Naive thymus-derived CD4-positive, alpha-beta T cell (primary cell): ENCODE results near the gene BTG4. TPM values are rescaled to one million over a fixed set of nuclear protein-coding genes. Genes with fewer than 3 reads are reported as not detected.
A peak's percentile ranks its signal among the peaks of the same experiment; 100 is the strongest.

ENCODE experiments used
- ATAC-seq: fragments of 150-1000 bp; cut with Tn5 transposase; 2 replicates; pipeline ENCODE4 v1.10.0; 2021; ENCODE audit warnings: mild to moderate bottlenecking, moderate library complexity
- CTCF ChIA-PET: fragments of 350-600 bp; sonication (Branson Sonifier 250); formaldehyde crosslinking; loops from one replicate; lab custom pipeline; 2021; ENCODE audit warnings: antibody characterized with exemption; lab: Charles Lee
- POLR2A ChIA-PET: fragments of 350-600 bp; sonication (Branson Sonifier 250); formaldehyde crosslinking; loops from one replicate; lab custom pipeline; 2021; ENCODE audit warnings: antibody characterized with exemption, inconsistent platforms; lab: Charles Lee
- DNase-seq, 9 donors: peaks; one replicate each; pipeline versions ENCODE4 v3.0.0 to v3.0.0-alpha.2; 2020 to 2022; ENCODE audit warnings: mixed read lengths in 1 of 9
- H3K27ac ChIP-seq: one replicate; pipeline ENCODE4 v1.7.0; 2013; ENCODE audit warnings: mild to moderate bottlenecking, low read depth, low read length, moderate library complexity
- H3K27me3 ChIP-seq, 2 donors: one replicate each; pipeline ENCODE4 v1.7.0; 2013; ENCODE audit warnings: low read length in 2 of 2, mild to moderate bottlenecking in 2 of 2, moderate library complexity in 2 of 2; ENCODE audit not compliant: control insufficient read depth in 2 of 2, insufficient read depth in 2 of 2
- H3K36me3 ChIP-seq, 3 experiments: 1 replicate in 2 of 3; 2 replicates in 1 of 3; pipeline ENCODE4 v1.7.0; 2013; ENCODE audit warnings: low read length in 3 of 3, mild to moderate bottlenecking in 3 of 3, moderate library complexity in 1 of 3; ENCODE audit not compliant: insufficient read depth in 3 of 3, control insufficient read depth in 2 of 3
- H3K4me1 ChIP-seq, 2 donors: one replicate each; pipeline ENCODE4 v1.7.0; 2013; ENCODE audit warnings: low read length in 2 of 2, mild to moderate bottlenecking in 2 of 2, moderate library complexity in 1 of 2; ENCODE audit not compliant: control insufficient read depth in 2 of 2, insufficient read depth in 2 of 2
- H3K4me3 ChIP-seq: 2 replicates; pipeline ENCODE4 v1.7.0; 2013; ENCODE audit warnings: mild to moderate bottlenecking, low read length
- H3K9me3 ChIP-seq, 3 experiments: 1 replicate in 2 of 3; 2 replicates in 1 of 3; pipeline ENCODE4 v1.7.0; 2013; ENCODE audit warnings: low read length in 3 of 3; ENCODE audit not compliant: control insufficient read depth in 2 of 3
- H3K27ac Mint-ChIP-seq, 9 donors: one replicate each; pipeline ENCODE4 v1.8.0; 2020 to 2022; ENCODE audit warnings: mixed read lengths in 9 of 9, mild to moderate bottlenecking in 8 of 9, moderate library complexity in 5 of 9, inconsistent platforms in 2 of 9
- H3K27me3 Mint-ChIP-seq, 5 donors: one replicate each; pipeline ENCODE4 v1.8.0; 2021 to 2022; ENCODE audit warnings: mixed read lengths in 5 of 5, mild to moderate bottlenecking in 1 of 5
- H3K36me3 Mint-ChIP-seq, 5 donors: one replicate each; pipeline ENCODE4 v1.8.0; 2020 to 2022; ENCODE audit warnings: mixed read lengths in 5 of 5, mild to moderate bottlenecking in 3 of 5, inconsistent platforms in 1 of 5
- H3K4me1 Mint-ChIP-seq, 7 donors: one replicate each; pipeline ENCODE4 v1.8.0; 2020 to 2022; ENCODE audit warnings: mixed read lengths in 7 of 7, mild to moderate bottlenecking in 3 of 7, inconsistent platforms in 1 of 7
- H3K4me3 Mint-ChIP-seq, 10 donors: one replicate each; pipeline ENCODE4 v1.8.0; 2020 to 2022; ENCODE audit warnings: mild to moderate bottlenecking in 10 of 10, mixed read lengths in 10 of 10, moderate library complexity in 6 of 10, inconsistent platforms in 2 of 10
- H3K9me3 Mint-ChIP-seq, 11 donors: one replicate each; pipeline ENCODE4 v1.8.0; 2020 to 2022; ENCODE audit warnings: mixed read lengths in 11 of 11, mild to moderate bottlenecking in 4 of 11, inconsistent platforms in 1 of 11, moderate library complexity in 1 of 11
- intact Hi-C, 2 donors: fragments of 100-400 bp; cut with micrococcal nuclease; formaldehyde crosslinking; loops; one replicate each; pipeline ENCODE4 v1.15.1; 2023
- polyA plus RNA-seq, 2 donors: library from polyadenylated mRNA; unstranded; fragments of 300-500 nt; fragmentation: Illumina TruSeq; gene quantifications; one replicate each; pipeline ENCODE4 v1.2.3, GENCODE V29; 2021
- total RNA-seq, 6 experiments: library from RNA in 5 of 6; stranded (reverse) in 5 of 6; gene quantifications; 1 replicate in 5 of 6; 2 replicates in 1 of 6; pipeline ENCODE4 v1.2.3 and lab custom pipeline; 2021 to 2026

BTG4 gene
- total and polyA plus RNA-seq, 7 experiments from 2014 or later = not detected

DNA sequence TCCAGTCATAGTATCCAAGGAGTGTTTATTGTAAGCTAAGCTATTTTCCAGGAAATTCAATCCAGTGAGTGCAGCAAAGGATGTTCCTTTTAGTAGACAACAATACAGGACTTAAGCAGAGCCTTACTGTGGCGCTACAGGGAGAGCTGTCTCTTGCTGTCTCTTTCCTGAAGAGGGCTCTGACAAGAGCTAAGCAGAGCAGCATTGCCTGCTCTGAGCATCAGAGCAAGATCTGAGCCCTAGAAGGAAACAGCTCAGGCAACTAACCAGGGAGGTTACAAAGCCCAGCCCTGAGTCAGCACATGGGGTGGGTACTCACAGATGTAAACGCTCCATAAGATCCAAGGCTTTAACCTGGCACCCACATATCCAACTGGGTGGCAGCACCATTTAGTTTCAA lies 36.3 kb upstream of the BTG4 start:
- Histone ChIP-seq H3K4me3 (no peak overlapping the region), H3K36me3 (no peaks in the 10 kb centered on the region), H3K27ac (no peak overlapping the region), H3K9me3 (no peaks in the 10 kb centered on the region), H3K27me3 (no peaks in the 10 kb centered on the region), H3K4me1 (no peaks in the 10 kb centered on the region)
- H3K27ac Mint-ChIP-seq = no peak overlapping the region
- H3K4me1 Mint-ChIP-seq = no peaks in the 10 kb centered on the region
- peaks cover 0 to 1% (median 0%) of the 10 kb centered on the region in 5 donors for H3K36me3 Mint-ChIP-seq
- POLR2A ChIA-PET = no interaction called here
- DNase-seq (no peak), ATAC-seq (no peak)
- H3K27me3 Mint-ChIP-seq = peaks cover 5 to 47% (median 21%) of the 10 kb centered on the region in 5 donors
- H3K9me3 Mint-ChIP-seq = no peaks in the 10 kb centered on the region
- intact Hi-C loops = no loop called here
- no peak overlapping the region for H3K4me3 Mint-ChIP-seq
- CTCF ChIA-PET = no interaction called here

DNA sequence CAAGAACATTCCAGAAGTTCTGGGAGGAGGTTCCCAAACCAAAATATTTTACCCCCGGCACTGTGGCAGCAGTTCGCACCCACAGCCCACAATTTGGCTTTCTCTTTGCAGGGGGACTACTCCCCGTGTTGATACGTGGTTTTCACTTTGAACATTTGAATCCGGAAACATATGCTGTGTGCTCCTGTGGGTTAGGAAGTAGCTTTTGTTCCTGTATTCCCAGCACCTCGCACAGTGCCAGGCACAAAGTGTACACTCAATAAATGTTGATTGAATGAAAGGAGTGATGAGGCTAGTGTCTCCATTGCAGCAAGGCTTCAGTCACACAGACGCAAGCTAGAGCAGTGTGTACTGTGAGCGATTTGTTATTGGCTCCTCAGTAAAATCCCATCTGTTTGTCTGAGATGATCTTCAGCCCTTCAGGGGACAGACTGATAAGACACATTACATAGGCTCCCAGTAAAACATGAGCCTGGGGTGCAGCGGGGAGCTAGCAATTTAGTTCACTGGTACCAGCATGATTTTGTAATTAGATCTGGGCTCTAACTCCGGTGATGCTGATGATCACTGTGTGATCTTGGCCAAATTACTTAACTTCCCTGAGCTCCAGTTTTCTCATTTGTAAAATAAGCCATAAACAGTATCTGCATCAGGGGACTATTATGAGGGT lies 30.6 kb upstream of the BTG4 start:
- ChIA-PET CTCF (no interaction called here), POLR2A (no interaction called here)
- ATAC-seq (peak; percentile 24), DNase-seq (peak in 1 of 9 donors; percentile 2)
- H3K4me1 Mint-ChIP-seq = peaks cover 14 to 38% (median 30%) of the 10 kb centered on the region in 7 donors
- Histone ChIP-seq H3K9me3 (no peaks in the 10 kb centered on the region), H3K27ac (no peak overlapping the region), H3K36me3 (no peaks in the 10 kb centered on the region), H3K27me3 (peaks cover 3 to 4% of the 10 kb centered on the region in 2 donors), H3K4me3 (no peak overlapping the region), H3K4me1 (peaks cover 4 to 20% of the 10 kb centered on the region in 2 donors)
- H3K36me3 Mint-ChIP-seq = peaks cover 0 to 5% (median 0%) of the 10 kb centered on the region in 5 donors
- peak overlapping the region in 8 of 10 donors; percentile 22 to 88 (median 56) for H3K4me3 Mint-ChIP-seq
- peaks cover 28 to 79% (median 36%) of the 10 kb centered on the region in 5 donors for H3K27me3 Mint-ChIP-seq
- peaks cover 0 to 4% (median 0%) of the 10 kb centered on the region in 11 donors for H3K9me3 Mint-ChIP-seq
- peak overlapping the region in 1 of 9 donors; percentile 53 for H3K27ac Mint-ChIP-seq
- intact Hi-C loops = no loop called here

DNA sequence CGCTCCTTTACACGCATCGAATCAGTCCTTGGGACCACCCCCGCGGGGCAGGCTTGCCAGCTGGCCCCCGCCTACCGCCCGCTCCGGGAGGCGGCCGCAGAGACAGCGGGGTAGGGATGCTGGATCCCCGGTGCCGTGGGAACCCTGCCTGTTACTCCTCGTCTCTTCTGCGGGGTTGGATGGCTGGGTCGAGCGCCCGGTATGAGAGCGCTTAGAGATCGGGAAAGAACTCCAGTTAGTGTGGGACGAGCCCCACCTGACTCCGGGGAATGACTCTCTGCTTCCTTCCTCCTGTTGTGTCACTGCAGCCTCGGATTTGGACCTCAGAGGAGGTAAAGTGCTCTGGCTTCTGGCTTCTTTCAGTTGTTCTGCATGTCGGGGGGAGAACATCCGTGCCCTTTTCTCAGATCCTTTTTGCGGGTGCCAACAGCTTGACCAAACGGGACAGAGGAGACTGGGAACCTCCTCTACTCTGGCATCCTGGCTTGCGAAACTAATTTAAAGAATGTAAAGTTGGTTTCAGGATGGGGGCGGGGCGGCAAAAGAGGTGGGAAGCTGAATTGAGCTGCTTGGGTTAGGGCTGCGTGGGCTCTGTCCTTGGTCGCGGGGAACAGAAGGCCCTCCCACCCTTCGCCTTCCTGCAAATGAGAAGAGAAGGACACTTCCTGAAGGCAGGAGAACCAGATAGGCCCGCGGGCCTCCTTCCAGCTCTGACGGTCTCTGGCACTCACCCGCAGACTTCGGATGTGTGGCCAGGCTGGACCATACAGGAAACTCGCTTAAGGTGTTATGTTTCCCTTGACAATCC lies 29.3 kb upstream of the BTG4 start:
- DNase-seq = peak in 1 of 9 donors; percentile 4
- intact Hi-C loops = loop anchor here (1.0 to 2.0 kb wide), 2 partner anchors 28 to 29 kb away; partner anchors contain the start of gene BTG4 (in 1 of the 2)
- H3K27ac Mint-ChIP-seq = peak overlapping the region in 6 of 9 donors; percentile 9 to 66 (median 42)
- H3K27me3 ChIP-seq = peaks cover 3 to 4% of the 10 kb centered on the region in 2 donors
- H3K4me1 Mint-ChIP-seq = peaks cover 14 to 38% (median 30%) of the 10 kb centered on the region in 7 donors
- H3K9me3 ChIP-seq = no peaks in the 10 kb centered on the region
- ChIA-PET CTCF (no interaction called here), POLR2A (interaction anchor here (0.6 kb wide), 1 partner anchor 313 kb away, joined by 3 read pairs; no protein-coding TSS in a partner anchor)
- peaks cover 0 to 4% (median 0%) of the 10 kb centered on the region in 11 donors for H3K9me3 Mint-ChIP-seq
- peak overlapping the region; percentile 74 to 88 (median 82) for H3K4me3 Mint-ChIP-seq
- ATAC-seq = peak; percentile 10
- peaks cover 4 to 20% of the 10 kb centered on the region in 2 donors for H3K4me1 ChIP-seq
- no peaks in the 10 kb centered on the region for H3K36me3 ChIP-seq
- peaks cover 41 to 82% (median 48%) of the 10 kb centered on the region in 5 donors for H3K27me3 Mint-ChIP-seq
- peaks cover 0 to 3% (median 0%) of the 10 kb centered on the region in 5 donors for H3K36me3 Mint-ChIP-seq
- H3K4me3 ChIP-seq = peak overlapping the region; percentile 31
- H3K27ac ChIP-seq = no peak overlapping the region

DNA sequence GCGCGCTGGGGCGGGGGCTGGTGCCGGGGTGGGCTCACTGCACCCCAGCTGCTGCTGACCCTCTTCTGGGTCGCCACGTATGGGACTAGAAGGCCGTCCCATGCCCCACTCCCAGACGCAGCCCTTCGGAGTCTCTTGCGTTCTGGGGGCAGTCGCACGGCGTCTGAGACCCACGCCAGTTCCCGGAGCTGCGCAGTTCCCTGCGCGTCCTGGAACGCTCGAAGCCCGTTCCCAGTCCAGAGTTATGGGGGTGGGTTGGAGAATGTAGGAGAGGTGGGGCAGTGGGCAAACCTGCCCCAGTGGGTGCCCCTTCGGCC lies 28.7 kb upstream of the BTG4 start:
- Mint-ChIP-seq H3K27me3 (peaks cover 42 to 81% (median 54%) of the 10 kb centered on the region in 5 donors), H3K9me3 (peaks cover 0 to 4% (median 0%) of the 10 kb centered on the region in 11 donors), H3K4me1 (peaks cover 14 to 38% (median 30%) of the 10 kb centered on the region in 7 donors), H3K36me3 (peaks cover 0 to 3% (median 0%) of the 10 kb centered on the region in 5 donors), H3K27ac (peak overlapping the region in 1 of 9 donors; percentile 30), H3K4me3 (peak overlapping the region in 9 of 10 donors; percentile 22 to 88 (median 82))
- CTCF ChIA-PET = no interaction called here
- intact Hi-C loops = loop anchor here (1.0 to 2.0 kb wide), 2 partner anchors 28 kb away; partner anchors contain the start of gene BTG4 (in 1 of the 2)
- DNase-seq = peak in 1 of 9 donors; percentile 11
- Histone ChIP-seq H3K4me1 (peaks cover 4 to 20% of the 10 kb centered on the region in 2 donors), H3K9me3 (no peaks in the 10 kb centered on the region), H3K27ac (no peak overlapping the region), H3K36me3 (no peaks in the 10 kb centered on the region), H3K4me3 (peak overlapping the region; percentile 31), H3K27me3 (peaks cover 3 to 4% of the 10 kb centered on the region in 2 donors)
- no peak for ATAC-seq
- POLR2A ChIA-PET = no interaction called here

DNA sequence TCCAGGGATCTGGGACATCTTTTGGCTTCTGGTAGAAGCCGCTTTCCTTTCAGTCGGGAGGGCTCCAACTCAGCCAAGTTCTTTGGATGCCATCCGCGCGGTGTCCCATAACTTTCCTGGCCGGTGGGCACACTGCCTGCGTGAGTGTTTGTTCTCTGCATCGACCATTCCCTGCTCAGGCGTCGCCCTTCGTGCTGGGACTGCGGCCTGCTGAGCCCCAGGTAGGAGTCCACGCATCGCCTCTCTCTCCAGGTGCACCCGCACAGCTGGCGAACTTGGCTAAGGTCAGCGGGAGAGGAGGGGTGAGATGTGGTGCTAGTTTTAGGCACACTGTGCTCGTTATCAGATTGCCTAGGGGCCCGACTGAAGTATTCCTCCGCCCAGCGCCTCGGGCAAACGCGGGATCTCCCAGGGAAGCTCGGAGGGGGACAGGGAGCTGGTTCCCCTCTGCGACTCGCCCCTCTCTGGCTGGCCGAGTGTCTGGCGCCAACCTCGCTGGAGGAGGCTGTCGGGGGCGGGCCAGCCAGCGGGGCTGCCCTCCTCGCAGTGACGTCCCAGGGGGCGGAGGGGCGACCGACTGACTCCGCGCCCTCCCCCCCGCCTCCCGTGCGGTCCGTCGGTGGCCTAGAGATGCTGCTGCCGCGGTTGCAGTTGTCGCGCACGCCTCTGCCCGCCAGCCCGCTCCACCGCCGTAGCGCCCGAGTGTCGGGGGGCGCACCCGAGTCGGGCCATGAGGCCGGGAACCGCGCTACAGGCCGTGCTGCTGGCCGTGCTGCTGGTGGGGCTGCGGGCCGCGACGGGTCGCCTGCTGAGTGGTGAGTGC lies 28.1 kb upstream of the BTG4 start, which contains the start of gene LAYN:
Gene LAYN (plus strand): TSS at position 607 of the 823 bp plus-strand sequence. CDS start 124 bp downstream, at position 731.
- peaks cover 14 to 38% (median 30%) of the 10 kb centered on the region in 7 donors for H3K4me1 Mint-ChIP-seq
- peaks cover 0 to 4% (median 0%) of the 10 kb centered on the region in 11 donors for H3K9me3 Mint-ChIP-seq
- peak; percentile 49 for ATAC-seq
- intact Hi-C loops = loop anchor here in 1 of 2 donors (2.0 kb wide), 1 partner anchor 28 kb away; the partner anchor contains the start of gene BTG4
- H3K27me3 Mint-ChIP-seq = peaks cover 42 to 81% (median 60%) of the 10 kb centered on the region in 5 donors
- Histone ChIP-seq H3K4me1 (peaks cover 4 to 20% of the 10 kb centered on the region in 2 donors), H3K36me3 (no peaks in the 10 kb centered on the region), H3K27ac (no peak within 1 kb of the TSS), H3K9me3 (no peaks in the 10 kb centered on the region), H3K27me3 (peaks cover 3 to 4% of the 10 kb centered on the region in 2 donors), H3K4me3 (peak within 1 kb of the TSS; percentile 31)
- H3K27ac Mint-ChIP-seq = peak within 1 kb of the TSS; percentile 9 to 85 (median 54)
- H3K4me3 Mint-ChIP-seq = peak within 1 kb of the TSS; percentile 74 to 88 (median 82)
- POLR2A ChIA-PET = no interaction called here
- CTCF ChIA-PET = no interaction called here
- H3K36me3 Mint-ChIP-seq = peaks cover 0 to 3% (median 0%) of the 10 kb centered on the region in 5 donors
- peak in 7 of 9 donors; percentile 16 to 40 (median 22) for DNase-seq
